PFSK-1 (cell line): ENCODE measurements around the gene HOXD12.

Source experiments
- TAF1 ChIP-seq: IDR thresholded peaks from 2 replicates; pipeline ENCODE4 v1.6.1; 2012; ENCODE audit warnings: low read length, control low read depth, borderline replicate concordance; ENCODE audit not compliant: insufficient read depth
- TF ChIP-seq, protein P1 (sequence below), 2 experiments: IDR thresholded peaks; 2 replicates each; pipeline versions ENCODE4 v1.6.1 to v1.8.0; 2011 to 2012; ENCODE audit warnings: low read depth in 2 of 2, low read length in 2 of 2, control low read depth in 1 of 2, inconsistent platforms in 1 of 2, mild to moderate bottlenecking in 1 of 2, moderate library complexity in 1 of 2; ENCODE audit not compliant: insufficient read depth in 1 of 2

DNA sequence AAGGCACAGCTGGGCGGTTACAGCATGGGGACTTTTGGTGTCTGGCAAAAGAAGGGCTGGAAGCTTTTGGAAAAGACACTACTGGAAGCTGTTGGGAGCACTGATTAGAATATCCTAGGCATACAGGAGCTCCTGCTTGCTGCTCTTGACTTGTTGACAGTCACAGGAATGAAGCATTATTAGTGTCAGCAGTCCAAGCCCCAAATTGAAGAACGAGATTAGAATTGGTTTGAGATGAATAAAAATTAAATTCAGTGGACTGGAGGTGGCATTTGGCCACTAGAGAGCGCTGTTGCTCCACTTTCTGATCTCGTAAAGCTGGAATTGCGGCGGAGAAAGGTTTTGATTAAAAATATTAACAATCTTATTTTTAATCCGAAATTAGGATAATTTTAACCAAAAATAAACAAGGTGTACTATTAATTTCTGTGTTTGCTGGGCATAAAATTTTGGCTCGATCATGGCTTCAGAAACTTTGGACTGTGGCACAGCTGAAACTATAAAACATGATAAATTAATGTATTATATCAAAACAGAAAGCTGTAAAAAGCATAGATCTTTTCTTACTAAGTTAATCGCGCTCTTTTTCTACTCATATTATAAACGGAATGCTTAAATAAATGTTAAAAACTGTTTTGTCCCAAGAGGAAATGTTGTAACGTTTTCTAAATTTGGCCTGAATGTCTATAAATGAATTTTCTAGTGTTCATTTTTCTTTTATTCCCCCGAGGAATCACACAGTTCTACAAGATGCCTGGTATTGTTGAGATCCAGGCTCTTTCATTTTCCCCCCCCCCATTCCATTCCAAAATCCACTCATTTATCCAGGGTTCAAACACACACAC is 27.6 kb downstream of the HOXD12 start:
- TF ChIP-seq TAF1, result no peak
- TF ChIP-seq, protein P1, sequence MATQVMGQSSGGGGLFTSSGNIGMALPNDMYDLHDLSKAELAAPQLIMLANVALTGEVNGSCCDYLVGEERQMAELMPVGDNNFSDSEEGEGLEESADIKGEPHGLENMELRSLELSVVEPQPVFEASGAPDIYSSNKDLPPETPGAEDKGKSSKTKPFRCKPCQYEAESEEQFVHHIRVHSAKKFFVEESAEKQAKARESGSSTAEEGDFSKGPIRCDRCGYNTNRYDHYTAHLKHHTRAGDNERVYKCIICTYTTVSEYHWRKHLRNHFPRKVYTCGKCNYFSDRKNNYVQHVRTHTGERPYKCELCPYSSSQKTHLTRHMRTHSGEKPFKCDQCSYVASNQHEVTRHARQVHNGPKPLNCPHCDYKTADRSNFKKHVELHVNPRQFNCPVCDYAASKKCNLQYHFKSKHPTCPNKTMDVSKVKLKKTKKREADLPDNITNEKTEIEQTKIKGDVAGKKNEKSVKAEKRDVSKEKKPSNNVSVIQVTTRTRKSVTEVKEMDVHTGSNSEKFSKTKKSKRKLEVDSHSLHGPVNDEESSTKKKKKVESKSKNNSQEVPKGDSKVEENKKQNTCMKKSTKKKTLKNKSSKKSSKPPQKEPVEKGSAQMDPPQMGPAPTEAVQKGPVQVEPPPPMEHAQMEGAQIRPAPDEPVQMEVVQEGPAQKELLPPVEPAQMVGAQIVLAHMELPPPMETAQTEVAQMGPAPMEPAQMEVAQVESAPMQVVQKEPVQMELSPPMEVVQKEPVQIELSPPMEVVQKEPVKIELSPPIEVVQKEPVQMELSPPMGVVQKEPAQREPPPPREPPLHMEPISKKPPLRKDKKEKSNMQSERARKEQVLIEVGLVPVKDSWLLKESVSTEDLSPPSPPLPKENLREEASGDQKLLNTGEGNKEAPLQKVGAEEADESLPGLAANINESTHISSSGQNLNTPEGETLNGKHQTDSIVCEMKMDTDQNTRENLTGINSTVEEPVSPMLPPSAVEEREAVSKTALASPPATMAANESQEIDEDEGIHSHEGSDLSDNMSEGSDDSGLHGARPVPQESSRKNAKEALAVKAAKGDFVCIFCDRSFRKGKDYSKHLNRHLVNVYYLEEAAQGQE (IDR thresholded peaks at IDR 0.05; ENCODE audit: insufficient read depth in 1 of 2, low read depth in 2 of 2, low read length in 2 of 2), result no peak
